Activated CD8-positive, alpha-beta T cell treated with anti-CD3 and anti-CD28 coated beads for 36 hours (primary cell): ENCODE results near the gene NRROS. TPM values are rescaled to one million over a fixed set of nuclear protein-coding genes. Genes with fewer than 3 reads are reported as not detected.

Source experiments
- ATAC-seq: fragments of 200-7000 bp; cut with Tn5 transposase; one replicate; pipeline ENCODE4 v1.10.0; 2021; ENCODE audit warnings: mild to moderate bottlenecking, moderate library complexity
- CTCF ChIA-PET: fragments of 350-600 bp; sonication (Branson Sonifier 250); formaldehyde crosslinking; loops from one replicate; lab custom pipeline; 2021; ENCODE audit warnings: antibody characterized with exemption; lab: Charles Lee
- POLR2A ChIA-PET: fragments of 350-600 bp; sonication (Branson Sonifier 250); formaldehyde crosslinking; loops from one replicate; lab custom pipeline; 2021; ENCODE audit warnings: antibody characterized with exemption; lab: Charles Lee
- DNase-seq: peaks from one replicate; pipeline ENCODE4 v3.0.0-alpha.2; 2020
- H3K27ac Mint-ChIP-seq: one replicate; pipeline ENCODE4 v1.8.0; 2021; ENCODE audit warnings: mild to moderate bottlenecking, mixed read lengths
- H3K27me3 Mint-ChIP-seq: one replicate; pipeline ENCODE4 v1.8.0; 2021; ENCODE audit warnings: mixed read lengths
- H3K36me3 Mint-ChIP-seq: one replicate; pipeline ENCODE4 v1.8.0; 2021; ENCODE audit warnings: low read depth, mixed read lengths
- H3K4me1 Mint-ChIP-seq: one replicate; pipeline ENCODE4 v1.8.0; 2021; ENCODE audit warnings: low read depth, mixed read lengths
- H3K4me3 Mint-ChIP-seq: one replicate; pipeline ENCODE4 v1.8.0; 2021; ENCODE audit warnings: mild to moderate bottlenecking, moderate library complexity, mixed read lengths
- H3K9me3 Mint-ChIP-seq: one replicate; pipeline ENCODE4 v1.8.0; 2021; ENCODE audit warnings: mixed read lengths
- CTCF ChIP-seq: fragments of 200-600 bp; IDR thresholded peaks from one replicate; pipeline ENCODE4 v1.8.0; 2022; ENCODE audit warnings: antibody characterized with exemption, mild to moderate bottlenecking
- intact Hi-C: fragments of 100-400 bp; cut with micrococcal nuclease; formaldehyde crosslinking; loops from one replicate; pipeline ENCODE4 v1.10.0; 2022
- total RNA-seq, 2 experiments: library from RNA; stranded (reverse); gene quantifications; one replicate each; pipeline ENCODE4 v1.2.3, GENCODE V29; 2021

Gene NRROS
- total RNA-seq, 2 experiments from 2014 or later = 24.2 to 26.5 TPM

- ATAC-seq = no peak
- Mint-ChIP-seq H3K4me1 (no peaks in the 10 kb centered on the region), H3K4me3 (no peak overlapping the region), H3K27ac (no peak overlapping the region), H3K27me3 (no peaks in the 10 kb centered on the region), H3K36me3 (peaks cover 15% of the 10 kb centered on the region), H3K9me3 (no peaks in the 10 kb centered on the region)
- no peak for DNase-seq
- TF ChIP-seq CTCF = no peak
- POLR2A ChIA-PET = interaction anchor here (1.1 kb wide), 1 partner anchor 16 kb away, joined by 3 read pairs; no protein-coding TSS in a partner anchor
- intact Hi-C loops = no loop called here
- CTCF ChIA-PET = interaction anchor here (0.8 kb wide), 1 partner anchor 24 kb away, joined by 3 read pairs; no protein-coding TSS in a partner anchor
Measured at GRCh38 chr3:196661400-196661799, 21.9 kb downstream of the NRROS start.

GRCh38 chr3:196662033-196662432, 22.5 kb downstream of the NRROS start:
- intact Hi-C loops = no loop called here
- H3K9me3 Mint-ChIP-seq = no peaks in the 10 kb centered on the region
- ChIA-PET CTCF (interaction anchor here (0.8 kb wide), 1 partner anchor 23 kb away, joined by 3 read pairs; no protein-coding TSS in a partner anchor), POLR2A (interaction anchor here (1.1 kb wide), 1 partner anchor 15 kb away, joined by 3 read pairs; no protein-coding TSS in a partner anchor)
- TF ChIP-seq CTCF = no peak
- no peaks in the 10 kb centered on the region for H3K4me1 Mint-ChIP-seq
- no peaks in the 10 kb centered on the region for H3K27me3 Mint-ChIP-seq
- no peak for ATAC-seq
- no peak for DNase-seq
- no peak overlapping the region for H3K4me3 Mint-ChIP-seq
- no peak overlapping the region for H3K27ac Mint-ChIP-seq
- H3K36me3 Mint-ChIP-seq = peaks cover 13% of the 10 kb centered on the region

- POLR2A ChIA-PET = interaction anchor here (1.1 kb wide), 1 partner anchor 13 kb away, joined by 3 read pairs; no protein-coding TSS in a partner anchor
- Mint-ChIP-seq H3K9me3 (no peaks in the 10 kb centered on the region), H3K36me3 (peaks cover 13% of the 10 kb centered on the region), H3K4me1 (no peaks in the 10 kb centered on the region), H3K4me3 (no peak overlapping the region), H3K27me3 (no peaks in the 10 kb centered on the region), H3K27ac (no peak overlapping the region)
- TF ChIP-seq CTCF = no peak
- DNase-seq (no peak), ATAC-seq (no peak)
- CTCF ChIA-PET = interaction anchor here (1.6 to 2.1 kb wide), 2 partner anchors 22 to 54 kb away, joined by 4 to 6 read pairs; no protein-coding TSS in a partner anchor
- intact Hi-C loops = no loop called here
Measured at GRCh38 chr3:196662711-196663571, 23.4 kb downstream of the NRROS start.

GRCh38 chr3:196666001-196666867, 26.7 kb downstream of the NRROS start:
- TF ChIP-seq CTCF = no peak
- peaks cover 3% of the 10 kb centered on the region for H3K36me3 Mint-ChIP-seq
- H3K27me3 Mint-ChIP-seq = no peaks in the 10 kb centered on the region
- ChIA-PET CTCF (no interaction called here), POLR2A (interaction anchor here (1.4 kb wide), 1 partner anchor 34 kb away, joined by 4 read pairs; no protein-coding TSS in a partner anchor)
- intact Hi-C loops = no loop called here
- H3K4me3 Mint-ChIP-seq = no peak overlapping the region
- peaks cover 7% of the 10 kb centered on the region for H3K4me1 Mint-ChIP-seq
- DNase-seq (no peak), ATAC-seq (no peak)
- no peak overlapping the region for H3K27ac Mint-ChIP-seq
- H3K9me3 Mint-ChIP-seq = no peaks in the 10 kb centered on the region
